Suprapubic skin (tissue), 3 donors: ENCODE results near the gene ETS1.

Experiments used
- CTCF ChIP-seq, 2 donors: fragments of 200-600 bp in 1 of 2; fragments of 450-650 bp in 1 of 2; sonication (generic) in 1 of 2; IDR thresholded peaks; one replicate each; pipeline ENCODE4 v1.5.1; 2016 to 2019; ENCODE audit warnings: antibody characterized with exemption in 2 of 2, mild to moderate bottlenecking in 1 of 2, moderate library complexity in 1 of 2
- EP300 ChIP-seq: sonication (generic); formaldehyde crosslinking; IDR thresholded peaks from one replicate; pipeline ENCODE4 v1.6.1; 2017; ENCODE audit warnings: antibody characterized with exemption

- peak; percentile 19 to 34 for TF ChIP-seq CTCF (IDR thresholded peaks at IDR 0.05)
- TF ChIP-seq EP300 = no peak
These were observed 44.9 kb upstream of the ETS1 start for GRCh38 chr11:128632141-128632791.
